ENCODE data around the gene PIMREG. TPM values are rescaled to one million over a fixed set of nuclear protein-coding genes. Genes with fewer than 3 reads are reported as not detected.

The PIMREG gene
- total RNA-seq, 4 donors from 2014 or later = 0.47 to 1.2 TPM; not detected in 2

DNA sequence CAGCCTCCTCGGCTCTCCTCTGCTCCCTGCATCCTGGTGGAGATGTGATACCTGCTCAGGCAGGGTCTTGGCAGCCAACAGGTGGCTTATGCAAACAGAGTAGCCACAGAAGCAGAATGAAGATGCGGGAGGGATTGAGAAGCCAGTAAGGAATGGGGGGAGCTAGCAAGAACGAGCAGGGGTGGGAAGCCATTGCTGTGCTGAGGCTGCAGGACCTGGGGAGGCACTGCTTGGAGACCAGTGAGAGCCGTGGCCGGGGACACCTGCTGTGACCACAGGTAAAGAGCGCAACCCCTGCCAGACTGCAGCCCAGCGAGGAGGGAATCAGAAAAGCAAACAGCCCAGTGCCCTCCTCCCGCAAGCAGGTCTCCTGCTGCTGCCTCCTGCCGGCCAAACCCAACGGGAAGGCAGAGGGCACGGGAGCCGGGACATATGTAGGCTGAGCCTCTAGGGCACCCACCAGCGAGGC is 24.0 kb upstream of the PIMREG start:
- DNase-seq (ENCODE audit: low spot score) = no peak
- no peak for ATAC-seq (ENCODE audit: low FRiP score)
- TF ChIP-seq, protein P1, sequence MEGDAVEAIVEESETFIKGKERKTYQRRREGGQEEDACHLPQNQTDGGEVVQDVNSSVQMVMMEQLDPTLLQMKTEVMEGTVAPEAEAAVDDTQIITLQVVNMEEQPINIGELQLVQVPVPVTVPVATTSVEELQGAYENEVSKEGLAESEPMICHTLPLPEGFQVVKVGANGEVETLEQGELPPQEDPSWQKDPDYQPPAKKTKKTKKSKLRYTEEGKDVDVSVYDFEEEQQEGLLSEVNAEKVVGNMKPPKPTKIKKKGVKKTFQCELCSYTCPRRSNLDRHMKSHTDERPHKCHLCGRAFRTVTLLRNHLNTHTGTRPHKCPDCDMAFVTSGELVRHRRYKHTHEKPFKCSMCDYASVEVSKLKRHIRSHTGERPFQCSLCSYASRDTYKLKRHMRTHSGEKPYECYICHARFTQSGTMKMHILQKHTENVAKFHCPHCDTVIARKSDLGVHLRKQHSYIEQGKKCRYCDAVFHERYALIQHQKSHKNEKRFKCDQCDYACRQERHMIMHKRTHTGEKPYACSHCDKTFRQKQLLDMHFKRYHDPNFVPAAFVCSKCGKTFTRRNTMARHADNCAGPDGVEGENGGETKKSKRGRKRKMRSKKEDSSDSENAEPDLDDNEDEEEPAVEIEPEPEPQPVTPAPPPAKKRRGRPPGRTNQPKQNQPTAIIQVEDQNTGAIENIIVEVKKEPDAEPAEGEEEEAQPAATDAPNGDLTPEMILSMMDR (IDR thresholded peaks at IDR 0.05) = no peak

DNA sequence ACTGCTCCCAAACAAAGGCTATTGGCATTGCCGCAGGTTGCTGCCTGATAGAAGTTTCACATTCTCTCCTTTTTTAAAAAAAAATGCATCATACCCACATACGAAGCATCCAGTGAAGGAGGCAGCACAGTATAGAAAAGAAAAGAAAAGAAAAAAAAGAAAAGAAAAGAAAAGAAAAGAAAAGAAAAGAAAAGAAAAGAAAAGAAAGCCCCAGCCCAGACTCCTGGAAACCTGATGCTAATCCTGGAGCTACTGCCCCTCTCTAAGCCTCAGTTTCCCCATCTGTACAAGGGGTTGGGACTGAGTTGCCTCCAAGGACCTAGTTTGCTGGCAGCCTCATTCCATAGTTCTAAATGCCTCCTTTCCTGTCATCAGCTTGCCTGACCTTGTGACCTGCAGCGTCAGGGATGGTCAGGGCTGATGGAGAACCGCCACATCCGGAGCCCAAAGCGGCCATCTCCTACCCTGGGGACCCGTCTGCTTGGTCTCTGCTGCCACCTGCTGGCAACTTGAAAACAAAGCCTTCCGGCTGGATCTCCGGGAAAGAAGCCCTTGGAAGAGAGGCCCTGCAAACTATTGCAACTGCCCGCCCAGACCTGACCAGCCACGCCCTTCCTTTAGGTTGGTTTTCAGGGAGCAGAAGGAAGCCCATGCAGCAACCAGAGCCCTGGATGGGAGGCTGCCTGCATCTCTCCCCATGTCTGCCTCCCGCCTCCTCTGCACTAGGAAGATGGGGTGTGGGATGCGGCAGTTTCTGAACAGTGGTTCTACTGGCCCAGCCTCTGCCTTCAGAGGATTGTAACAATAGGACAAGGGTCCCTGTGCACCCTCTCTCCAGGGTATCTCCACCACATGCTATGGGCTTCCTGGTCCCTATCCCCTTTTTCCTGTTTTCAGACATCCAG is 22.3 kb upstream of the PIMREG start:
- DNase-seq (ENCODE audit: low spot score) (peak; percentile 50), ATAC-seq (ENCODE audit: low FRiP score) (peak; percentile 41)
- TF ChIP-seq, protein P1 (IDR thresholded peaks at IDR 0.05) = peak in 1 of 3 donors; percentile 34

DNA sequence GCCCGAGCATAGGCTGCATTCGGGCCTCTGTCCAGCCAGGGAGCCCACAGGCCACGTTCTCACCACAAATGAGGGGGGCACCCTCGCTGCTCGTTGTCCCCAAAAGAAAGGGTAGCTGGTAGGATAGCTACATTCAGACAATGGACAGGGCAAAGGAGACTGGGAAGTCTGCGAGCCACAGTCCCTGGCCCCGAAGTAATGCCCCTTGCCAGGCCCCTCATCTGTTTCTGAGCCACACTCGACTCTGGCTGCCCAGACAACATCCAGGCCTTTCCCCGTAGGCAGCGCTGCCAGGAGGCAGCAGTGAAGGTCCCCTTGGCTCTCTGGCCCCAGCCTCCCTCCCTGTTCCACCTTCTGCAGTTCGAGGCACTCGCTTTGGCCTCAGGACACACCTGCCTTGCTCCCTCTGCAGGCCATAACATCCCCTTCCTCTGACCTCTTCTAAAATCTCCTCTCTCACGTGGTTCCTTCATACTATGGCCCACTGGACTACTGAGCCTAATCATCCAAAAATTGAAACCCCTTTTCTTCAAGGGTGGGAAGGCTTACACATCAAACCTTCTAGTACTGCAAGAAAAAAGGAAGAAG is 21.5 kb upstream of the PIMREG start:
- no peak for DNase-seq (ENCODE audit: low spot score)
- TF ChIP-seq, protein P1 (IDR thresholded peaks at IDR 0.05) = no peak
- ATAC-seq (ENCODE audit: low FRiP score) = no peak

DNA sequence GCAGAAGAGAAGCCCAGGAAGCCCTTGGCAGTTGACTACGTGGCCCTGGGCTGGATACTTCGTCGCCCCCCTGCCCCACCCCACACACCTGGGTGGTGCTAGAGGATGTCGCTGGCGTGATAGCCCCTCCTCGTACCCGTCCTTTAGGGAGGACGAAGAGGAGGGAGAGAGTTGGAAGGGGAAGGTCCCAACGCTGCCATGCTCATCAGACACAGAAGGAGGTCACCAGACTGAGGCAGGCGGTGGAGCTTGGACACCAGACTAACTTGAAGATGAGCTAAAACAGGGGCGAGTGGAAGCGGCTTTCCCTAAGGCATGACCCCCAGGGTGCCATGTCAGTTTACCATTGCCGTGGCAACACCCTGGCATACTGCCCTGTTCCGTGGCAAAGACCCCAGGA is 20.3 kb upstream of the PIMREG start:
- DNase-seq (ENCODE audit: low spot score) (no peak), ATAC-seq (ENCODE audit: low FRiP score) (no peak)
- TF ChIP-seq, protein P1 (IDR thresholded peaks at IDR 0.05) = no peak

DNA sequence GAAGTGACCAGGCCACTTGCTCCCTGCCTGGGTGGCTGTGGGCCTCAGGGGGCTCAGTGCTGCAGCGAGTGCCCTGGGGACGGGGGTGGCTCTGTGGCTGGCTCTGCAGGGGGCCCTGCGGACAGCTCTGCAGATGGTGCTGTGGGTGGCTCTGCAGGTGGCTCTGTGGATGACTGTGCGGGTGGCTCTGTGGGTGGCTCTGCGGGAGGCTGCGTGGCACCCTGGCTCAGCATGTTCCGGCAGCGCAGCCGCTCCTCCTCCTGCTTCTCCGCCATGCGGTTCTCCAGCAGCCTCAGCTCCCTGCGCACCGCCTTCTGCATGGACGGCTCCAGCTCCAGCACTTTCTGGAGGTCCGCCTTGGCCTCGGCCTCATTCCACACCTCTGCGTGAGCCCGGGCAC is 18.8 kb upstream of the PIMREG start:
- no peak for ATAC-seq (ENCODE audit: low FRiP score)
- TF ChIP-seq, protein P1 (IDR thresholded peaks at IDR 0.05) = no peak
- DNase-seq (ENCODE audit: low spot score) = no peak

DNA sequence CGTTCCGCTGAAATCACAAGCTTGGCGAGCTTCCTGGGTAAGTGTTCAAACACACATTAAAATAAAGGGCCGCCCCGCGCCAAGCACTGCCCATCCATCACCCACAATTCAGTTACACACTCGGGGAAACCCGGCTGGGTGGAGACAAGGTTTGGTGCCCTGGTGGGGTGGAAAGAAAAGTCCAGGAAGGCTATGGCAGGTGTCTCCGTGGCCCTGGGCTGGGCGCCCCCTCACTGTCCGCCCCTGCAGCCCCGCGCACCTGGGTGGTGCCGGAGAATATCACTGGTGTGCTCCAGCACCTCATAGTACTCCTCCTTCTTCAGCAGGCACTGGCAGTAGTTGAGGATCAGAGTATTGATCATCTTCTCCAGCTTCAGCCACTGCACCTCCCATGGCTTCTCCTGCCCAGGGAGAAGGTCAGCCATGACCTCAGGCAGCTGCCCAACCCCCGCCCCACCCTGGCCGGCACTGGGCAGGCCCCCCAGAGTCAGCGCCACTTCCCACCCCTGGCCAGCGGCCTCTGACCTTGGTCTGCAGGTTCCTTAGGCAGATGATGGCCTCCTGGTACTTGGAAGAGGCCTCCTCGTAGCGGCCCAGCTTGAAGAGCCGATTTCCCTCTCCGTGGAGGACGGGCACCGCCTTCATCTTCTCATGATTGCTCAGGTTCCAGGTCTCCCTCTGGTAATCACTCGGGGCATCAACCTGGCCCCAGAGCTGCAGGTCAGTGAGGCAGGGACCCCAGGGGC is 17.7 kb upstream of the PIMREG start:
- DNase-seq (ENCODE audit: low spot score) = no peak
- TF ChIP-seq, protein P1 (IDR thresholded peaks at IDR 0.05) = no peak
- ATAC-seq (ENCODE audit: low FRiP score) = no peak
